ENCODE data around the gene MAST3. TPM values are rescaled to one million over a fixed set of nuclear protein-coding genes. Genes with fewer than 3 reads are reported as not detected.

MAST3 gene
- polyA plus RNA-seq, 1 donor from 2014 or later, result 2.3 TPM

GRCh38 chr19:18167975-18168645 is 70.5 kb downstream of the MAST3 start:
- Histone ChIP-seq H3K36me3 (ENCODE audit: insufficient read depth, low read length) (no peaks in the 10 kb centered on the region), H3K27ac (ENCODE audit: low read length) (no peak overlapping the region), H3K4me2 (ENCODE audit: low read length) (no peak overlapping the region), H3K9me2 (ENCODE audit: insufficient read depth, low read length) (no peaks in the 10 kb centered on the region), H3K4me3 (ENCODE audit: low read length) (no peak overlapping the region), H3K79me2 (replicated peaks; ENCODE audit: insufficient read depth, low read length) (no peaks in the 10 kb centered on the region), H4K20me1 (ENCODE audit: insufficient read depth) (no peaks in the 10 kb centered on the region), H3K9ac (ENCODE audit: low read length) (no peak overlapping the region), H2AFZ (ENCODE audit: low read depth, low read length) (no peak overlapping the region), H3K9me3 (ENCODE audit: low read length) (no peaks in the 10 kb centered on the region), H3F3A (ENCODE audit: insufficient read depth, low read length, poor library complexity, severe bottlenecking) (no peaks in the 10 kb centered on the region), H3K27me3 (ENCODE audit: insufficient read depth, low read depth, low read length) (no peaks in the 10 kb centered on the region)
- TF ChIP-seq RAD21 (conservative IDR thresholded peaks at IDR 0.05) (peak; percentile 58), SMC3 (conservative IDR thresholded peaks at IDR 0.05; ENCODE audit: poor library complexity) (peak; percentile 66), EZH2 (IDR thresholded peaks at IDR 0.05; ENCODE audit: borderline replicate concordance, insufficient read depth, low read length, poor library complexity, severe bottlenecking) (no peak), POLR2AphosphoS5 (IDR thresholded peaks at IDR 0.05) (no peak), CTCF (IDR thresholded peaks at IDR 0.05; ENCODE audit: poor library complexity, severe bottlenecking) (peak; percentile 64)

- no peak overlapping the region for H3K4me2 ChIP-seq (ENCODE audit: low read length)
- H3K79me2 ChIP-seq (replicated peaks; ENCODE audit: insufficient read depth, low read length), result no peaks in the 10 kb centered on the region
- H3K9ac ChIP-seq (ENCODE audit: low read length), result no peak overlapping the region
- H3K9me2 ChIP-seq (ENCODE audit: insufficient read depth, low read length), result no peaks in the 10 kb centered on the region
- H3F3A ChIP-seq (ENCODE audit: insufficient read depth, low read length, poor library complexity, severe bottlenecking), result no peaks in the 10 kb centered on the region
- no peaks in the 10 kb centered on the region for H3K36me3 ChIP-seq (ENCODE audit: insufficient read depth, low read length)
- peaks cover 6% of the 10 kb centered on the region for H3K27me3 ChIP-seq (ENCODE audit: insufficient read depth, low read depth, low read length)
- no peaks in the 10 kb centered on the region for H4K20me1 ChIP-seq (ENCODE audit: insufficient read depth)
- TF ChIP-seq EZH2 (IDR thresholded peaks at IDR 0.05; ENCODE audit: borderline replicate concordance, insufficient read depth, low read length, poor library complexity, severe bottlenecking) (no peak), SMC3 (conservative IDR thresholded peaks at IDR 0.05; ENCODE audit: poor library complexity) (no peak), TAF1 (IDR thresholded peaks at IDR 0.05; ENCODE audit: low read depth) (no peak), EP300 (conservative IDR thresholded peaks at IDR 0.05; ENCODE audit: poor library complexity, severe bottlenecking) (no peak), POLR2AphosphoS5 (IDR thresholded peaks at IDR 0.05) (no peak), RAD21 (conservative IDR thresholded peaks at IDR 0.05) (no peak), CTCF (IDR thresholded peaks at IDR 0.05; ENCODE audit: poor library complexity, severe bottlenecking) (no peak), REST (IDR thresholded peaks at IDR 0.05; ENCODE audit: borderline replicate concordance) (no peak), MXI1 (conservative IDR thresholded peaks at IDR 0.05; ENCODE audit: poor library complexity, severe bottlenecking) (no peak)
- H3K9me3 ChIP-seq (ENCODE audit: low read length), result no peaks in the 10 kb centered on the region
- H2AFZ ChIP-seq (ENCODE audit: low read depth, low read length), result no peak overlapping the region
- no peak overlapping the region for H3K4me3 ChIP-seq (ENCODE audit: low read length)
- no peak overlapping the region for H3K27ac ChIP-seq (ENCODE audit: low read length)
Observed at GRCh38 chr19:18168673-18169381, 71.2 kb downstream of the MAST3 start.
